Measurements from ENCODE around the gene BAIAP2L1.

Gene BAIAP2L1

GRCh38 chr7:98295467-98296192, 105.3 kb downstream of the BAIAP2L1 start:
- no peak overlapping the region for H2AFZ ChIP-seq (ENCODE audit: low read length)
- no peaks in the 10 kb centered on the region for H3K9me3 ChIP-seq (replicated peaks; ENCODE audit: insufficient read depth, low read length)
- no peak overlapping the region for H3K4me3 ChIP-seq (ENCODE audit: low read length)
- peaks cover 21% of the 10 kb centered on the region for H3K79me2 ChIP-seq (ENCODE audit: low read length)
- no peaks in the 10 kb centered on the region for H3K9me2 ChIP-seq (replicated peaks; ENCODE audit: insufficient read depth, low read length)
- no peaks in the 10 kb centered on the region for H3K4me1 ChIP-seq (ENCODE audit: low read length)
- TF ChIP-seq CTCF (IDR thresholded peaks at IDR 0.05; ENCODE audit: low read length) (no peak), EZH2 (optimal IDR thresholded peaks at IDR 0.05; ENCODE audit: low read depth, low read length) (no peak), EZH2phosphoT487 (IDR thresholded peaks at IDR 0.05; ENCODE audit: low read length) (no peak)
- H3K27me3 ChIP-seq (replicated peaks; ENCODE audit: insufficient read depth, low read length), result no peaks in the 10 kb centered on the region
- H3F3A ChIP-seq (ENCODE audit: insufficient read depth, low read length), result no peaks in the 10 kb centered on the region
- no peaks in the 10 kb centered on the region; the same call in 1 of the 2 replicates for H3K36me3 ChIP-seq (replicated peaks; ENCODE audit: insufficient read depth, low read length)
- H3K9ac ChIP-seq (ENCODE audit: low read length), result no peak overlapping the region
- H3K27ac ChIP-seq (ENCODE audit: low read length), result no peak overlapping the region
- no peak overlapping the region for H3K4me2 ChIP-seq (ENCODE audit: low read depth, low read length)
- DNase-seq, result no peak
- H4K20me1 ChIP-seq (ENCODE audit: insufficient read depth, low read length), result no peaks in the 10 kb centered on the region

DNA sequence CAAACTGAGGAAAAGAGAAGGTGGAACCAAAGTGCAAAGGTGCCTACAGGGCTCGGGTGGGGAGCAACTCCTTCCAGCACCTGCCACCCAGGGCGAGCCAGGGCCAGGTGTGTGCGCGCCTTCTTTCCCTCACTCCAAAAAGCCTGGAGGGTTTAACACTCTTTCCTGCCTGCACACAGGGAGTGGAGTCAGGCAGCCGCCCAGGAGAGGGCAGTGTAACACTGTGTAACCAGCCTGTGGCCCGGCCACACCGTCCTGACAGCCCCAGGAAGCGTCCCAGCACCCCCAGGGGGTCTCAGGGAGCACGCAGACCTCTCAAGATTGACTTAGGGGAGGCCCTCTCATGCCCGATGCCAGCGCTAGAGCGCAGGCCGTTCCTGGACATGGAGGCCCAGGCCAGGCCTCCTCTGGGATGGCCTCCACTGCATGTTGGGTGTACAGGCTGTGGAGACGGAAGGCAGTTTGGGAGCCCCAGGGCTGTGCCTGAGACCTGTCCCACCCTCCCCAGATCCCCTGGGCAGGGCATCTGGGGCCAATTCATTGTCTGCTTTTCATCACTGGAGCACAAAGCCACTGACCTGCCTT, 106.0 kb downstream of the BAIAP2L1 start:
- Histone ChIP-seq H3K4me2 (ENCODE audit: low read depth, low read length) (no peak overlapping the region), H3K9me2 (replicated peaks; ENCODE audit: insufficient read depth, low read length) (no peaks in the 10 kb centered on the region), H3K79me2 (ENCODE audit: low read length) (peaks cover 23% of the 10 kb centered on the region), H3K4me1 (ENCODE audit: low read length) (peaks cover under 1% of the 10 kb centered on the region; the same call in 1 of the 2 replicates), H3K9me3 (replicated peaks; ENCODE audit: insufficient read depth, low read length) (no peaks in the 10 kb centered on the region), H3K27me3 (replicated peaks; ENCODE audit: insufficient read depth, low read length) (no peaks in the 10 kb centered on the region), H2AFZ (ENCODE audit: low read length) (no peak overlapping the region), H3F3A (ENCODE audit: insufficient read depth, low read length) (peaks cover 1% of the 10 kb centered on the region), H3K4me3 (ENCODE audit: low read length) (no peak overlapping the region), H3K36me3 (replicated peaks; ENCODE audit: insufficient read depth, low read length) (no peaks in the 10 kb centered on the region; the same call in 1 of the 2 replicates), H3K9ac (ENCODE audit: low read length) (no peak overlapping the region), H3K27ac (ENCODE audit: low read length) (no peak overlapping the region), H4K20me1 (ENCODE audit: insufficient read depth, low read length) (no peaks in the 10 kb centered on the region)
- no peak for DNase-seq
- no peak for TF ChIP-seq EZH2phosphoT487 (IDR thresholded peaks at IDR 0.05; ENCODE audit: low read length)
- peak; percentile 45 for TF ChIP-seq CTCF (IDR thresholded peaks at IDR 0.05; ENCODE audit: low read length)

- Histone ChIP-seq H3K4me1 (ENCODE audit: low read length) (peaks cover 6% of the 10 kb centered on the region), H3K4me2 (ENCODE audit: low read depth, low read length) (no peak overlapping the region), H2AFZ (ENCODE audit: low read length) (no peak overlapping the region), H3K79me2 (ENCODE audit: low read length) (peaks cover 23% of the 10 kb centered on the region), H3K27ac (ENCODE audit: low read length) (no peak overlapping the region), H3K9me2 (replicated peaks; ENCODE audit: insufficient read depth, low read length) (no peaks in the 10 kb centered on the region), H3F3A (ENCODE audit: insufficient read depth, low read length) (peaks cover 7% of the 10 kb centered on the region), H4K20me1 (ENCODE audit: insufficient read depth, low read length) (no peaks in the 10 kb centered on the region), H3K36me3 (replicated peaks; ENCODE audit: insufficient read depth, low read length) (no peaks in the 10 kb centered on the region; the same call in 1 of the 2 replicates), H3K4me3 (ENCODE audit: low read length) (no peak overlapping the region), H3K27me3 (replicated peaks; ENCODE audit: insufficient read depth, low read length) (no peaks in the 10 kb centered on the region), H3K9ac (ENCODE audit: low read length) (no peak overlapping the region), H3K9me3 (replicated peaks; ENCODE audit: insufficient read depth, low read length) (no peaks in the 10 kb centered on the region)
- no peak for DNase-seq
- no peak for TF ChIP-seq EZH2phosphoT487 (IDR thresholded peaks at IDR 0.05; ENCODE audit: low read length)
- no peak for TF ChIP-seq EZH2 (optimal IDR thresholded peaks at IDR 0.05; ENCODE audit: low read depth, low read length)
- no peak for TF ChIP-seq CTCF (IDR thresholded peaks at IDR 0.05; ENCODE audit: low read length)
Measured at GRCh38 chr7:98294326-98294725, 106.6 kb downstream of the BAIAP2L1 start.
